Endometrial microvascular endothelial cells (primary cell): ENCODE results near the gene LDLRAD3. TPM values are rescaled to one million over a fixed set of nuclear protein-coding genes. Genes with fewer than 3 reads are reported as not detected.

Source experiments
- in situ Hi-C: cut with HindIII; loops from 2 replicates; pipeline ENCODE4 v1.10.0; 2017; ENCODE audit warnings: low sequenced_read_pairs, low pct_unique_long_range_greater_than_20kb; ENCODE audit errors: inconsistent ontology term
- total RNA-seq: library from RNA; depleted of rRNA; stranded (reverse); fragments of >200 nt; gene quantifications from one replicate; pipeline ENCODE4 v1.2.3, GENCODE V29; 2015; ENCODE audit errors: inconsistent ontology term

The LDLRAD3 gene
- total RNA-seq, 1 donor from 2014 or later: 17.2 TPM

GRCh38 chr11:35949242-35949641 lies 5.4 kb downstream of the LDLRAD3 start:
- in situ Hi-C loops: loop anchor here (10.0 kb wide), 1 partner anchor 306 kb away; no protein-coding TSS in a partner anchor

GRCh38 chr11:35950082-35950481 lies 6.2 kb downstream of the LDLRAD3 start:
- in situ Hi-C loops: no loop called here

- in situ Hi-C loops: no loop called here
These were observed 7.8 kb downstream of the LDLRAD3 start for GRCh38 chr11:35951680-35952079.

DNA sequence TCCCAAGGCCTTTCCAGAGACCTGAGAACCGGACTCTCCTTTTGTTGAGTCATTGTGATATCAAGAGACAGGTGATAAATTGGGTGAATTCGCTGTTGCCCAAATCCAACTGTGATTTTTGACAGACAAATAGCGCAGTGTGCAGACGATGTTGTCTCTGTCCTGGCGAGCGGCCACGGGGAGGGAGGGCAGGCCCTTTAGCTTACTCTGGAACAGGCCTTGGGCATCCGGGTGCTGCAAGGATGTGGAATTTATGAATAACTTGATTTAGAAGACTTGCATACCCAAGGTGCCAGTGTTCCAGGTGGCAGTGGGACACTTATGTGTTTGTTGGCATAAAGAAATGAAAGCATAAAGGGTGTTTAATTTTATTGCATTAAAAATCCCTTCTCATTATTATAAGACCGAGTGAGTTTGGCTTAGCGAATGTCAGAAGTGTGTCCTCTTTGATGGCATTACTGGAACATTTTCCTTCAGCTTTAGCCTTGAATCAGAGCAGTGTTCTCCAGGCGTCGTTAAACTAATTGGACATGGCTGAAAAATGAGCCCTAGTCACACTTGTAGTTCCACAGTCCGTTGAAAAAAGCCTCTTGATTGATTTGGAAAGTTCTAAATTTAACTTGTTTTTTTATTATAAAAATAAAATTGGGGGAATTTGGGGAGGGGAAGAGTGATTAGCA lies 9.4 kb downstream of the LDLRAD3 start:
- in situ Hi-C loops: no loop called here

DNA sequence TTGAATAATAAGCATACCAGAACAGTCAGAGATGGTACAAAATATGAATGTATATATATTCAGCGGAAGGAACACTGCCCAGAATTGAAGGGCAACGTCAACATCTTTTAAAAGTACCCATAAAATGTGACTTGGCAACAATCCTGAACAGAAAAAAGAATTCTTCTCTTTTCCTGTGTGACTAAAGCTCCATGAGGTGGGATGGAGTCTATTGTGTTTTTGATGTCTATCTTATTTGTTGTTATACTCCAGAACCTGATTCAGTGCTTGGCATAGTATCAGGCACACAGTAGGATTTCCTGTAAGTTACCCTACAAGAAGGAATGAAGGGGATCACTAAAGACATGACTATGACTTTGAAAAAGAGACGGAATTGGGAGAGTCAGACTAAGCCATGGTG lies 10.3 kb downstream of the LDLRAD3 start:
- in situ Hi-C loops: no loop called here

- in situ Hi-C loops: no loop called here
These were observed 11.8 kb downstream of the LDLRAD3 start for GRCh38 chr11:35955636-35956035.

- in situ Hi-C loops: no loop called here
These were observed 18.7 kb downstream of the LDLRAD3 start for GRCh38 chr11:35962369-35963138.

GRCh38 chr11:35963911-35964310 lies 20.0 kb downstream of the LDLRAD3 start:
- in situ Hi-C loops: no loop called here

GRCh38 chr11:35964841-35965240 lies 21.0 kb downstream of the LDLRAD3 start:
- in situ Hi-C loops: no loop called here

GRCh38 chr11:35967042-35967441 lies 23.2 kb downstream of the LDLRAD3 start:
- in situ Hi-C loops: no loop called here

- in situ Hi-C loops: no loop called here
These were observed 24.7 kb downstream of the LDLRAD3 start for GRCh38 chr11:35968386-35969088.

DNA sequence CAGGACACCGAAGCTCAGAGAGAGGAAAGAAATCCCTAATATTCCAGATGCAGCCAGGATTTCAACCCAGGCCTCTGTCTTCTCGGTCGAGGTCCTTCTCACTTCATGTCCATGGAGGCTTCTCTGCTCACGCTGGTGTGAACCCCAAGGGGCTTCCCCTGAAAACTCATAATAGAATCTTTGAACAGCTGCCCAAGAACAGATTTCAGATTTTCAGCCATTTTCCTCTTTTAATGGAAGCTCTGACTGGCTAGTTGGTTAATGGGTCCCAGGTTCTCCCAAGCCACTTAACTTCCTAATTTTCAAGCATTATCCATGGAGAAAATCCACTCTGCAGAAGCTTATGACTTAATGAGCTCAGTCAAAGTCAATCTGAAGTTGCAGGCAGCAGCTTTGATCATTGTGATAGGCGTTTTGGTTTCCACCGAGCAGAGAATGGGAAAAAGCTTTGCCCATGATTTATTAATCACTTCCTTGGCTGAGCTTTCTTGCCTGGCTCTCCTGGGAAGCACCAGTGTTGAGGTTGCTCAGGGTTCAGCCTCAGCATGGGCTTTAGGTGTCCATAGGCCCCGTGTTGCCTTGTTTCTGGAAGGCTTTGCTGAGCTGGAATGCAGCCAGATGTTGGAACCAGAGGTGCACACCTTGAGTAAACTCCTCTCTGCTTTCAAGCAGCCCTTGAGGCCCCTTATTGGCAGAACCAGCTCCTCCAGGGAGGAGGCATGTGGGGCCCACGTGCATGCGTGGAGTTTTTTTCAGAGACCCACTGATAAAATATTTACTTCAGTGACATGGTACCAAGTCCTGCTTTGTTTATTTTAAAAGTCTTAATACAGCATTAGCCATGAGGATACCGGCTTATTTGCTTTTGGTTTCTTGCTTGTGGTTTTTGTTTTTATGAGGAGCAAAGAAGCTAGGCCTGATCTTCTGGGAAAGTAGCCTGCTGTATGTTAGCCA lies 25.5 kb downstream of the LDLRAD3 start:
- in situ Hi-C loops: no loop called here

GRCh38 chr11:35970445-35970844 lies 26.6 kb downstream of the LDLRAD3 start:
- in situ Hi-C loops: no loop called here

GRCh38 chr11:35971841-35972422 lies 28.1 kb downstream of the LDLRAD3 start:
- in situ Hi-C loops: no loop called here

- in situ Hi-C loops: no loop called here
These were observed 31.2 kb downstream of the LDLRAD3 start for GRCh38 chr11:35974882-35975589.

DNA sequence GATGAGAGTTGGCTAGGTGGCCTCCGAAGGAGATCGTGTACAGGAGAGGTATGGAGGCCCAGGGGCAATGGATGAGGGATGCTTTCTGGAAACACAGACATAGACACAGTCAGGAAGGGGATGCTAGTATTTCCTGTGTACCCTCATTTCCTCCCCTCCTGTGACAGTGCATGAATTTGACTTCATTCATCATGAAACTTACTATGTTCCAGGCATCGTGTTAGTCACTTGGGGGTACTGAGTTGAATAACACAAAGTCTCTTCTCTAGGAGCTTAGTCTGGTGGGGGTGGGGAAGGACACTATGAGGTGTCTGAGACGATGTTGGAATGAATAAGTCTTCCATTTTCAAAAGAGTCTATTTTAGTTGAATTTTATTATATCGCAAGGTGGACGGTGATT lies 32.6 kb downstream of the LDLRAD3 start:
- in situ Hi-C loops: no loop called here

DNA sequence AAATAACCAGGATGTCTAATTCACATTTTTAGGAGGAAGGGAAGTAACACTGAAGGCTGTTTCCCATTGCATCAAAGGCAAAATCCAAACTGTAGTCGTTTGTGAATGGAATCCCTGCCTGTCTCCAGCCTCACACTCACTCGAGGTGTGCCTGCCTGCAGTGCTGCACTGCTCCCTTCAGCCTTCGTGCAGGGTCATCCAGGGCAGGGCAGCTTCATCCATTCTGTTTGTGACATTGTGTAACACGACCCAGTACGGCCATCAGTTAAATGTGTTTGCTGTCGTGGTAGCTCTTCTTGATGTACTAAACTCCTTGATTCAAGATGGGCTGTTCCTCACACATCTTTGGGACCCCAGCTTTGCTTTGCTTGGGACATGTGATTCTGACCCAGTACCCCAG lies 34.3 kb downstream of the LDLRAD3 start:
- in situ Hi-C loops: no loop called here

- in situ Hi-C loops: no loop called here
These were observed 35.0 kb downstream of the LDLRAD3 start for GRCh38 chr11:35978891-35979290.
